GM23338 (cell line): Measurements from ENCODE around the gene RAD54L2.

Source experiments
- CREB1 ChIP-seq: fragments of 250-450 bp; sonication (Bioruptor Pico); IDR thresholded peaks from 2 replicates; pipeline ENCODE4 v1.5.0; 2020; ENCODE audit warnings: low read depth, mild to moderate bottlenecking, moderate library complexity
- CTCF ChIP-seq, 2 experiments: fragments of 200-600 bp in 1 of 2; sonication (generic) in 1 of 2; conservative IDR thresholded peaks; 2 replicates each; pipeline versions ENCODE4 v1.5.1 to v1.6.1; 2016 to 2017; ENCODE audit warnings: antibody characterized with exemption in 2 of 2, low read depth in 2 of 2, mild to moderate bottlenecking in 2 of 2, moderate library complexity in 1 of 2
- EZH2 ChIP-seq: fragments of 200-600 bp; sonication (generic); IDR thresholded peaks from one replicate; pipeline ENCODE4 v1.8.0; 2017; ENCODE audit warnings: antibody characterized with exemption, mild to moderate bottlenecking, low read depth; ENCODE audit not compliant: unreplicated experiment
- EZH2phosphoT487 ChIP-seq: fragments of 200-600 bp; sonication (generic); IDR thresholded peaks from one replicate; pipeline ENCODE4 v1.8.1; 2018; ENCODE audit warnings: antibody characterized with exemption; ENCODE audit not compliant: unreplicated experiment

GRCh38 chr3:51581524-51581923 is 43.0 kb downstream of the RAD54L2 start:
- TF ChIP-seq CREB1: no peak
- TF ChIP-seq EZH2: no peak
- TF ChIP-seq CTCF (conservative IDR thresholded peaks at IDR 0.05; ENCODE audit: low read depth in 2 of 2): no peak
- TF ChIP-seq EZH2phosphoT487: no peak
